H1 (cell line): ENCODE measurements around the gene VRK3. TPM values are rescaled to one million over a fixed set of nuclear protein-coding genes. Genes with fewer than 3 reads are reported as not detected.

ENCODE experiments used
- POU5F1 ChIP-seq: IDR thresholded peaks from 2 replicates; pipeline ENCODE4 v1.6.1; 2011; ENCODE audit warnings: low read depth, mild to moderate bottlenecking, low read length, moderate library complexity
- TAF7 ChIP-seq: optimal IDR thresholded peaks from 2 replicates; pipeline ENCODE3; 2011; ENCODE audit warnings: low read depth, mild to moderate bottlenecking, inconsistent platforms, low read length, moderate library complexity, borderline replicate concordance
- polyA plus RNA-seq, 7 experiments: library from polyadenylated mRNA; depleted of rRNA in 3 of 7; stranded (reverse) in 5 of 7; unstranded in 2 of 7; fragments of >200 nt in 5 of 7; fragments of 200-250 nt in 2 of 7; gene quantifications; 1 replicate in 5 of 7; 2 replicates in 1 of 7; 4 replicates in 1 of 7; pipeline versions ENCODE4 v1.2.1 to v1.2.3, GENCODE V29; 2011 to 2013; ENCODE audit warnings: missing spikeins in 2 of 7, mixed read lengths in 2 of 7
- total RNA-seq: library from RNA; stranded (reverse); fragmentation: NEBNext Ultra II Directional; extraction: Animal tissue kit (Norgen Biotek cat#: 25700); gene quantifications from 2 replicates; pipeline ENCODE4 v1.2.1, GENCODE V29; 2021

VRK3 gene
- total and polyA plus RNA-seq, 2 of the 8 experiments (the other 6 are each of a cell fraction or from before 2014, with no cell fraction given) = 21.3 to 36.1 TPM

- TF ChIP-seq TAF7 (no peak), POU5F1 (no peak)
Observed at GRCh38 chr19:49997709-49998108, 27.5 kb downstream of the VRK3 start (continued).
